Kidney (tissue), 14 donors: ENCODE measurements around the gene WWOX. TPM values are rescaled to one million over a fixed set of nuclear protein-coding genes. Genes with fewer than 3 reads are reported as not detected.

Experiments used
- DNase-seq, 5 donors: peaks; one replicate each; pipeline ENCODE4 v3.0.0-alpha.2; 2013 to 2020
- FAIRE-seq: peaks from 2 replicates; lab custom pipeline; 2012; peaks lifted over from hg19 to GRCh38; lab: Jason Lieb, UNC
- H3K27ac ChIP-seq, 2 donors: one replicate each; pipeline ENCODE4 v1.7.0; 2013; ENCODE audit warnings: low read depth in 2 of 2, low read length in 2 of 2, inconsistent platforms in 1 of 2
- H3K27me3 ChIP-seq: one replicate; pipeline ENCODE4 v1.7.1; 2013; ENCODE audit warnings: low read length, inconsistent platforms; ENCODE audit not compliant: control insufficient read depth, insufficient read depth
- H3K36me3 ChIP-seq, 3 donors: one replicate each; pipeline versions ENCODE4 v1.7.0 to v1.7.1; 2013; ENCODE audit warnings: low read length in 3 of 3, control low read depth in 1 of 3, inconsistent platforms in 1 of 3; ENCODE audit not compliant: insufficient read depth in 3 of 3, control insufficient read depth in 2 of 3
- H3K4me1 ChIP-seq, 3 donors: one replicate each; pipeline versions ENCODE4 v1.7.0 to v1.7.1; 2013; ENCODE audit warnings: low read length in 3 of 3, inconsistent platforms in 1 of 3, low read depth in 1 of 3; ENCODE audit not compliant: control insufficient read depth in 2 of 3, insufficient read depth in 2 of 3
- H3K4me3 ChIP-seq, 3 donors: one replicate each; pipeline versions ENCODE4 v1.7.0 to v1.8.1; 2013; ENCODE audit warnings: low read length in 3 of 3, control low read depth in 1 of 3, inconsistent platforms in 1 of 3
- H3K9ac ChIP-seq, 3 donors: one replicate each; pipeline versions ENCODE4 v1.7.0 to v1.7.1; 2013; ENCODE audit warnings: low read length in 3 of 3, control low read depth in 1 of 3, inconsistent platforms in 1 of 3
- H3K9me3 ChIP-seq, 3 donors: one replicate each; pipeline versions ENCODE4 v1.7.0 to v1.7.1; 2013; ENCODE audit warnings: low read length in 3 of 3, control low read depth in 1 of 3, inconsistent platforms in 1 of 3; ENCODE audit not compliant: control insufficient read depth in 2 of 3, insufficient read depth in 1 of 3
- intact Hi-C: fragments of 100-400 bp; cut with DNase I; formaldehyde crosslinking; loops from one replicate; pipeline ENCODE4 v1.11.1; 2022
- polyA plus RNA-seq: library from polyadenylated mRNA; stranded (reverse); fragments of 350-450 nt; fragmentation: Illumina TruSeq; extraction: RNeasy Lipid Tissue Mini Kit (QIAGEN cat#74804); gene quantifications from one replicate; pipeline ENCODE4 v1.2.3, GENCODE V29; 2014; ENCODE audit warnings: low read depth, low replicate concordance; ENCODE audit not compliant: insufficient read depth
- total RNA-seq: library from RNA; stranded (reverse); fragmentation: NEBNext Ultra II Directional; extraction: Animal tissue kit (Norgen Biotek cat#: 25700); gene quantifications from one replicate; pipeline ENCODE4 v1.2.1, GENCODE V29; 2021
- TF ChIP-seq, protein P1 (sequence below): IDR thresholded peaks from 3 replicates; pipeline ENCODE4 v1.5.1; 2012; ENCODE audit warnings: mild to moderate bottlenecking, moderate library complexity, borderline replicate concordance; ENCODE audit not compliant: insufficient read depth; ENCODE audit errors: extremely low read depth
- donor health status: control.
- donor health status: control.
- donor health status: control.
- donor health status: control.
- donor health status: control.
- donor health status: DM: yes; HTN: yes; CAD: no.
- donor health status: Normal renal cell carcinoma (clear cell type).

WWOX gene
- total and polyA plus RNA-seq, 2 donors from 2014 or later: 22.5 to 30.3 TPM

DNA sequence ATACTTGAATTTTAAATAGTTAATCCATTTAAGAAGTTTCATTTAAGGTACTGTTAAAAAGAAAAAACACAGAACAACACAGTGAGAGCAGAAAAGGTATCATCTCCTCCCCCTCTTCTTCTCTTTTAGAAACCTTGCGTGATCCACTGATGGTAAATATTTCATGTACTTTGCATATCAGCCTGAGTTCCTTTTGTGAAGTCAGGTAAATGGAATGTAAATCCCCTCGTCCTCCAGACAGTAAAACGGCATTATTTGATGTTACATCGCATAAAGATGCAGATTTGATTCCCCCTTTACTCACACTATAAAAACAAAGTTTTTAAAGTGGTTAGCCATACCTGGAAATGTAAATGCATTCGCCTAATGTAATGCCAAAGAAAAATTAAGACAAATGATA lies 234.4 kb downstream of the WWOX start:
- no peaks in the 10 kb centered on the region for H3K4me1 ChIP-seq
- TF ChIP-seq, protein P1, sequence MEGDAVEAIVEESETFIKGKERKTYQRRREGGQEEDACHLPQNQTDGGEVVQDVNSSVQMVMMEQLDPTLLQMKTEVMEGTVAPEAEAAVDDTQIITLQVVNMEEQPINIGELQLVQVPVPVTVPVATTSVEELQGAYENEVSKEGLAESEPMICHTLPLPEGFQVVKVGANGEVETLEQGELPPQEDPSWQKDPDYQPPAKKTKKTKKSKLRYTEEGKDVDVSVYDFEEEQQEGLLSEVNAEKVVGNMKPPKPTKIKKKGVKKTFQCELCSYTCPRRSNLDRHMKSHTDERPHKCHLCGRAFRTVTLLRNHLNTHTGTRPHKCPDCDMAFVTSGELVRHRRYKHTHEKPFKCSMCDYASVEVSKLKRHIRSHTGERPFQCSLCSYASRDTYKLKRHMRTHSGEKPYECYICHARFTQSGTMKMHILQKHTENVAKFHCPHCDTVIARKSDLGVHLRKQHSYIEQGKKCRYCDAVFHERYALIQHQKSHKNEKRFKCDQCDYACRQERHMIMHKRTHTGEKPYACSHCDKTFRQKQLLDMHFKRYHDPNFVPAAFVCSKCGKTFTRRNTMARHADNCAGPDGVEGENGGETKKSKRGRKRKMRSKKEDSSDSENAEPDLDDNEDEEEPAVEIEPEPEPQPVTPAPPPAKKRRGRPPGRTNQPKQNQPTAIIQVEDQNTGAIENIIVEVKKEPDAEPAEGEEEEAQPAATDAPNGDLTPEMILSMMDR: no peak
- no peak for DNase-seq
- no peak overlapping the region for H3K9ac ChIP-seq
- no peaks in the 10 kb centered on the region for H3K27me3 ChIP-seq
- intact Hi-C loops: no loop called here
- H3K4me3 ChIP-seq: peak overlapping the region in 1 of 3 donors; percentile 31
- no peak for FAIRE-seq
- H3K27ac ChIP-seq: no peak overlapping the region
- H3K36me3 ChIP-seq: no peaks in the 10 kb centered on the region
- H3K9me3 ChIP-seq: no peaks in the 10 kb centered on the region

DNA sequence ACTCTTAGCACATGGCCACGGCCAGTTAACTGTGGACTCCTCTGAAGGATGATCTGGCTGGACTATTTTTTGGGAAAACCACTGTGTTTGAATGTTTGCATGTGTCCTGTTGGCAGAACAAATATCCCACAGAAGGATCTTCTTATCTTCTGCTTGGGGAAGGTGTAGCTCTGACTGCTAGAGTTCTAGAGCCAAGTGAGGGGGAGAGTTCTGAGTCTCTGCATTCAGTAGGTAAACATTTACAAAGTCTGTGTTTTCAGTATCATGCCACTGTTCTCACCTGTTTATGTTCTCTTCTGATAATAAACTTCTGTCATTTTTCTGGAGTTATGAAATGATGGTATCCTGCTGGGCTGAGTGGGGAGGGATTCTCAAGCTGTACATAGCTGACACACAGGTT lies 241.1 kb downstream of the WWOX start:
- Histone ChIP-seq H3K36me3 (no peaks in the 10 kb centered on the region), H3K4me3 (no peak overlapping the region), H3K4me1 (no peaks in the 10 kb centered on the region), H3K27me3 (no peaks in the 10 kb centered on the region), H3K9ac (no peak overlapping the region), H3K9me3 (no peaks in the 10 kb centered on the region), H3K27ac (no peak overlapping the region)
- TF ChIP-seq, protein P1: no peak
- intact Hi-C loops: no loop called here
- FAIRE-seq (no peak), DNase-seq (no peak)

DNA sequence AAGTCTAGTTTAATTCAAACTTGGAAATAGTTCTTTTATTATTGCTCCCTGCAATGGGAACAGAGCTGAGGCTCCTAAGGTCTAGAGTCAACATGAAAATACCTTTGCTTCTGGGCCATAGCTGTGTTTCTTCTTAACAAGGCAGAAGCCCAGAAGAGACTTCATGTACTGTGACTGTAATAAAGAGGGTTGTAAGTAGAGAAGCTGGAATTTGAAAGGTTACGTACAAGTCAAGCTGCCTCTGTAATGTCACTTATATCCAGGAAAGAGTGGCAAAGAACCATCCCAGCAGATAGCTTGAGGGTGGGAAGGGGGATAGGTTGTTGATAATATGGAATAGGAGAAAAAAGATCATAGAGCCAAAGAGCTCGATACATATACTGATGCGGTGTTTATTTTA lies 248.6 kb downstream of the WWOX start:
- intact Hi-C loops: no loop called here
- FAIRE-seq: no peak

More for the DNA sequence above, 248.6 kb downstream of the WWOX start:
- TF ChIP-seq, protein P1: no peak
- H3K4me3 ChIP-seq: no peak overlapping the region
- no peaks in the 10 kb centered on the region for H3K9me3 ChIP-seq
- H3K36me3 ChIP-seq: no peaks in the 10 kb centered on the region
- no peak overlapping the region for H3K9ac ChIP-seq
- H3K27me3 ChIP-seq: no peaks in the 10 kb centered on the region
- H3K4me1 ChIP-seq: no peaks in the 10 kb centered on the region
- H3K27ac ChIP-seq: no peak overlapping the region
- DNase-seq: peak in 2 of 5 donors; percentile 44 to 79
